RWPE2 (cell line): ENCODE data around the gene CKM.

Experiments
- ATAC-seq: fragments of 200-7000 bp; cut with Tn5 transposase; 3 replicates; pipeline ENCODE4 v1.9.1; 2021; ENCODE audit warnings: low read depth
- DNase-seq: peaks from one replicate; pipeline ENCODE4 v3.0.0-alpha.2; 2020; ENCODE audit warnings: low spot score
- H3K27ac ChIP-seq: fragments of 450-650 bp; 2 replicates; pipeline ENCODE4 v1.5.1; 2017; ENCODE audit warnings: mild to moderate bottlenecking; ENCODE audit not compliant: poor library complexity, severe bottlenecking
- H3K27me3 ChIP-seq: fragments of 250-450 bp; sonication (Bioruptor Pico); 2 replicates; pipeline ENCODE4 v1.5.1; 2021; ENCODE audit warnings: mild to moderate bottlenecking, moderate library complexity; ENCODE audit not compliant: insufficient read depth, poor library complexity, severe bottlenecking
- H3K36me3 ChIP-seq: fragments of 250-450 bp; sonication (Bioruptor Pico); 2 replicates; pipeline ENCODE4 v1.5.1; 2020; ENCODE audit warnings: low read depth, mild to moderate bottlenecking, moderate library complexity
- H3K4me1 ChIP-seq: fragments of 250-450 bp; sonication (Bioruptor Pico); 2 replicates; pipeline ENCODE4 v1.5.1; 2021; ENCODE audit warnings: mild to moderate bottlenecking, moderate library complexity; ENCODE audit not compliant: insufficient read depth, poor library complexity, severe bottlenecking
- H3K4me3 ChIP-seq: fragments of 250-450 bp; sonication (Bioruptor Pico); 2 replicates; pipeline ENCODE4 v1.5.1; 2021; ENCODE audit warnings: mild to moderate bottlenecking, moderate library complexity; ENCODE audit not compliant: severe bottlenecking
- H3K9me3 ChIP-seq: fragments of 250-450 bp; sonication (Bioruptor Pico); 2 replicates; pipeline ENCODE4 v1.5.1; 2021; ENCODE audit warnings: mild to moderate bottlenecking, moderate library complexity; ENCODE audit not compliant: severe bottlenecking
- CTCF ChIP-seq: fragments of 450-650 bp; IDR thresholded peaks from one replicate; pipeline ENCODE4 v1.5.1; 2017; ENCODE audit warnings: mild to moderate bottlenecking, moderate library complexity; ENCODE audit not compliant: poor library complexity, severe bottlenecking

The CKM gene

GRCh38 chr19:45350477-45351058, 27.9 kb upstream of the CKM start:
- no peaks in the 10 kb centered on the region for H3K27me3 ChIP-seq
- no peaks in the 10 kb centered on the region for H3K9me3 ChIP-seq
- H3K4me1 ChIP-seq: no peaks in the 10 kb centered on the region
- TF ChIP-seq CTCF: no peak
- no peak overlapping the region for H3K4me3 ChIP-seq
- ATAC-seq (no peak), DNase-seq (no peak)
- peaks cover 54% of the 10 kb centered on the region for H3K36me3 ChIP-seq
- H3K27ac ChIP-seq: no peak overlapping the region

GRCh38 chr19:45349430-45349941, 26.8 kb upstream of the CKM start:
- no peak overlapping the region for H3K27ac ChIP-seq
- TF ChIP-seq CTCF: no peak
- H3K4me1 ChIP-seq: peaks cover 5% of the 10 kb centered on the region
- ATAC-seq (no peak), DNase-seq (no peak)
- H3K27me3 ChIP-seq: no peaks in the 10 kb centered on the region
- peaks cover 44% of the 10 kb centered on the region for H3K36me3 ChIP-seq
- no peak overlapping the region for H3K4me3 ChIP-seq
- H3K9me3 ChIP-seq: no peaks in the 10 kb centered on the region

GRCh38 chr19:45349126-45349415, 26.4 kb upstream of the CKM start:
- Histone ChIP-seq H3K27ac (no peak overlapping the region), H3K4me3 (no peak overlapping the region), H3K36me3 (peaks cover 39% of the 10 kb centered on the region), H3K27me3 (no peaks in the 10 kb centered on the region), H3K9me3 (no peaks in the 10 kb centered on the region), H3K4me1 (peaks cover 7% of the 10 kb centered on the region)
- ATAC-seq: no peak
- no peak for DNase-seq
- TF ChIP-seq CTCF: no peak

- no peak overlapping the region for H3K4me3 ChIP-seq
- peaks cover 7% of the 10 kb centered on the region for H3K4me1 ChIP-seq
- no peak for DNase-seq
- peaks cover 34% of the 10 kb centered on the region for H3K36me3 ChIP-seq
- ATAC-seq: no peak
- TF ChIP-seq CTCF: no peak
- no peak overlapping the region for H3K27ac ChIP-seq
- no peaks in the 10 kb centered on the region for H3K9me3 ChIP-seq
- no peaks in the 10 kb centered on the region for H3K27me3 ChIP-seq
Measured at GRCh38 chr19:45348367-45349125, 25.9 kb upstream of the CKM start.
